ENCODE measurements around the gene MAGEA6.

- TF ChIP-seq ZNF274 (IDR thresholded peaks at IDR 0.05; ENCODE audit: low read depth, low read length) (no peak), SUZ12 (IDR thresholded peaks at IDR 0.05; ENCODE audit: extremely low read depth, insufficient read depth, insufficient read length) (no peak)
Measured at GRCh38 chrX:152813206-152813605, 43.7 kb upstream of the MAGEA6 start.

All from NT2/D1 (cell line).